ENCODE measurements around the gene SCAMP4. TPM values are rescaled to one million over a fixed set of nuclear protein-coding genes. Genes with fewer than 3 reads are reported as not detected.

SCAMP4 gene
- total RNA-seq, 6 donors from 2014 or later = 52.0 to 117 (median 75.3) TPM

- Histone ChIP-seq H3K4me1 (peaks cover 77 to 98% (median 95%) of the 10 kb centered on the region in 4 donors), H3K4me3 (peak overlapping the region in 3 of 4 donors; percentile 47 to 60 (median 59)), H3K27me3 (no peaks in the 10 kb centered on the region), H3K27ac (peak overlapping the region; percentile 93 to 95 (median 94)), H3K36me3 (peaks cover 0 to 4% (median 0%) of the 10 kb centered on the region in 4 donors), H3K9me3 (no peaks in the 10 kb centered on the region)
- 40 to 46% methylated on average over 10 to 15 of the region's 16 CpGs for WGBS, 2 donors
- ATAC-seq (ENCODE audit: low FRiP score in 2 of 2) (no peak), DNase-seq (no peak)
- TF ChIP-seq EP300 (IDR thresholded peaks at IDR 0.05) = no peak
- no peak for TF ChIP-seq CTCF (IDR thresholded peaks at IDR 0.05)
- TF ChIP-seq POLR2AphosphoS5 (IDR thresholded peaks at IDR 0.05) = no peak
- no peak for TF ChIP-seq POLR2A (IDR thresholded peaks at IDR 0.05)
Observed at GRCh38 chr19:1857648-1858326, 47.4 kb upstream of the SCAMP4 start.

- Histone ChIP-seq H3K27me3 (no peaks in the 10 kb centered on the region), H3K27ac (peak overlapping the region; percentile 93 to 95 (median 94)), H3K4me1 (peaks cover 72 to 90% (median 87%) of the 10 kb centered on the region in 4 donors), H3K9me3 (no peaks in the 10 kb centered on the region), H3K36me3 (peaks cover 0 to 4% (median 0%) of the 10 kb centered on the region in 4 donors), H3K4me3 (no peak overlapping the region)
- DNase-seq (no peak), ATAC-seq (ENCODE audit: low FRiP score in 2 of 2) (no peak)
- WGBS, 2 donors = 64 to 72% methylated on average over 8 to 9 of the region's 10 CpGs
- no peak for TF ChIP-seq POLR2AphosphoS5 (IDR thresholded peaks at IDR 0.05)
- TF ChIP-seq POLR2A (IDR thresholded peaks at IDR 0.05) = no peak
- TF ChIP-seq EP300 (IDR thresholded peaks at IDR 0.05) = no peak
- no peak for TF ChIP-seq CTCF (IDR thresholded peaks at IDR 0.05)
Observed at GRCh38 chr19:1858412-1859081, 46.7 kb upstream of the SCAMP4 start.

- peaks cover 0 to 1% (median 0%) of the 10 kb centered on the region in 4 donors for H3K36me3 ChIP-seq
- H3K9me3 ChIP-seq = no peaks in the 10 kb centered on the region
- H3K4me1 ChIP-seq = peaks cover 63 to 83% (median 79%) of the 10 kb centered on the region in 4 donors
- ATAC-seq (ENCODE audit: low FRiP score in 2 of 2) (no peak), DNase-seq (no peak)
- WGBS, 2 donors = 65 to 76% methylated on average over 14 to 18 of the region's 18 CpGs
- no peak overlapping the region for H3K4me3 ChIP-seq
- H3K27me3 ChIP-seq = no peaks in the 10 kb centered on the region
- peak overlapping the region in 3 of 4 donors; percentile 27 to 56 (median 49) for H3K27ac ChIP-seq
- no peak for TF ChIP-seq POLR2AphosphoS5 (IDR thresholded peaks at IDR 0.05)
- TF ChIP-seq CTCF (IDR thresholded peaks at IDR 0.05) = no peak
Observed at GRCh38 chr19:1859331-1859781, 45.8 kb upstream of the SCAMP4 start.

GRCh38 chr19:1860042-1860775, 45.0 kb upstream of the SCAMP4 start:
- peak overlapping the region in 3 of 4 donors; percentile 27 to 56 (median 49) for H3K27ac ChIP-seq
- no peaks in the 10 kb centered on the region for H3K9me3 ChIP-seq
- WGBS, 2 donors = 37 to 64% methylated on average over 16 to 26 of the region's 32 CpGs
- no peak for TF ChIP-seq CTCF (IDR thresholded peaks at IDR 0.05)
- TF ChIP-seq POLR2AphosphoS5 (IDR thresholded peaks at IDR 0.05) = no peak
- TF ChIP-seq EP300 (IDR thresholded peaks at IDR 0.05) = no peak
- no peak for TF ChIP-seq POLR2A (IDR thresholded peaks at IDR 0.05)
- peak overlapping the region in 1 of 4 donors; percentile 6 for H3K4me3 ChIP-seq
- H3K27me3 ChIP-seq = no peaks in the 10 kb centered on the region
- DNase-seq (no peak), ATAC-seq (ENCODE audit: low FRiP score in 2 of 2) (no peak)
- peaks cover 60 to 83% (median 76%) of the 10 kb centered on the region in 4 donors for H3K4me1 ChIP-seq
- H3K36me3 ChIP-seq = no peaks in the 10 kb centered on the region
